GM12865 (cell line): ENCODE data around the gene PLEKHG1.
A peak's percentile ranks its signal among the peaks of the same experiment; 100 is the strongest.

ENCODE experiments used
- DNase-seq: peaks from one replicate; pipeline ENCODE4 v3.0.0; 2010; ENCODE audit warnings: low read depth
- H3K4me3 ChIP-seq: 2 replicates; pipeline ENCODE4 v1.5.1; 2011; ENCODE audit warnings: mild to moderate bottlenecking, low read depth, low read length, control low read depth
- TF ChIP-seq, protein P1 (sequence below): IDR thresholded peaks from 2 replicates; pipeline ENCODE4 v1.5.1; 2011; ENCODE audit warnings: low read length, control low read depth, low read depth, inconsistent platforms; ENCODE audit not compliant: insufficient read depth; ENCODE audit errors: missing control alignments

PLEKHG1 gene

DNA sequence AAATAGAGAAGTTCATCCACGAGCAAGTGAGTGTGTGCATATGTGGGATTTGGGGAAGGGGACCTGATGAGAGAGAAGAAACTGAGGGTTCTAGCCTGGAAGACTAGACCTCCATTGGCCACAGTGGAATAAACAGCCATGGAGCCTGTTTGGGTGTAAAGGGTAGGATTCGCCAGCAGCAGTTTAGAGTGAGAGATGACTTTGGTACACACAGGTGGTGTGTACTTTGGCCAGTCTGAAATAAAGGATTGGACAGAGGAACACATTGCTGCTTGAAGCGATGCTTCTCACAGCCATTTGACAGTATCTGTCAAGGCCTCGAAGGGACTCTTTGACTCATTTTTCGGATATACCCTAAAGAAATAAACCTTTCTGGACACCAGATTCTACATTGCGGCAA, 29.2 kb downstream of the PLEKHG1 start:
- no peak for DNase-seq
- H3K4me3 ChIP-seq: no peak overlapping the region
- TF ChIP-seq, protein P1, sequence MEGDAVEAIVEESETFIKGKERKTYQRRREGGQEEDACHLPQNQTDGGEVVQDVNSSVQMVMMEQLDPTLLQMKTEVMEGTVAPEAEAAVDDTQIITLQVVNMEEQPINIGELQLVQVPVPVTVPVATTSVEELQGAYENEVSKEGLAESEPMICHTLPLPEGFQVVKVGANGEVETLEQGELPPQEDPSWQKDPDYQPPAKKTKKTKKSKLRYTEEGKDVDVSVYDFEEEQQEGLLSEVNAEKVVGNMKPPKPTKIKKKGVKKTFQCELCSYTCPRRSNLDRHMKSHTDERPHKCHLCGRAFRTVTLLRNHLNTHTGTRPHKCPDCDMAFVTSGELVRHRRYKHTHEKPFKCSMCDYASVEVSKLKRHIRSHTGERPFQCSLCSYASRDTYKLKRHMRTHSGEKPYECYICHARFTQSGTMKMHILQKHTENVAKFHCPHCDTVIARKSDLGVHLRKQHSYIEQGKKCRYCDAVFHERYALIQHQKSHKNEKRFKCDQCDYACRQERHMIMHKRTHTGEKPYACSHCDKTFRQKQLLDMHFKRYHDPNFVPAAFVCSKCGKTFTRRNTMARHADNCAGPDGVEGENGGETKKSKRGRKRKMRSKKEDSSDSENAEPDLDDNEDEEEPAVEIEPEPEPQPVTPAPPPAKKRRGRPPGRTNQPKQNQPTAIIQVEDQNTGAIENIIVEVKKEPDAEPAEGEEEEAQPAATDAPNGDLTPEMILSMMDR: no peak

DNA sequence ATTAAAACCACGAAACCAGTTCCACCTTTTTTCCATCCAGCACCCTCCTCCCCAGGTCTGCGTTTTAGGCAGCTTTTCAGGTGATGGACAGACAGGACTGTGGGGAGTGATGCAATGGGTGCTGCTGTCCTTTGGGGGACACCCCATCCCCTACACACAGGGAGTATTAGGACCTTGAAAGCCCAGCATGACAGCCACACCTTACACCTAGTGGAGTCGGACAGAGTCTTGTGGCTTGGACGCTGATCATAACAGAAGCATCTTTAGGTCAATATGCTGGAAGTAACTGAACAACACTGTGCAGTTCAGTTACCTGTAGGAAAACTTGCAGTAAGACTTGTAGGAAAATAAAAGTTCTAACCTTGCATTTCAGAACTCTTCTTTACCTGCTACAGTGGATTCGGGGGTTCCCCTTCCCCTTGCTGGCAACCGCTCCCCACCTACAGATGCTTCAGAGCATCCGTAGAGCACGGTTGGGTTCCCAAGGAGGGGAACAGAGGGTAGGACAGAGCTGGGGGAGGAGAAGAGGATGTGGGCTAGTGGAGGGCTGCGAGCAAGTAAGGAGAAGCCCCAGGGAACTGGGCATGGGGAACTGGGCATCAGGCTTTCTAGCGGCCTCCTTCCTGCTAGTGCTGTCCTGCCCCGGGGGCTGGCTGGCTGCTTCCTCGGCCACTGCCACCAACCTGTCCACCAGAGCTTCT, 31.7 kb downstream of the PLEKHG1 start:
- peak; percentile 37 for DNase-seq
- TF ChIP-seq, protein P1: no peak
- no peak overlapping the region for H3K4me3 ChIP-seq

DNA sequence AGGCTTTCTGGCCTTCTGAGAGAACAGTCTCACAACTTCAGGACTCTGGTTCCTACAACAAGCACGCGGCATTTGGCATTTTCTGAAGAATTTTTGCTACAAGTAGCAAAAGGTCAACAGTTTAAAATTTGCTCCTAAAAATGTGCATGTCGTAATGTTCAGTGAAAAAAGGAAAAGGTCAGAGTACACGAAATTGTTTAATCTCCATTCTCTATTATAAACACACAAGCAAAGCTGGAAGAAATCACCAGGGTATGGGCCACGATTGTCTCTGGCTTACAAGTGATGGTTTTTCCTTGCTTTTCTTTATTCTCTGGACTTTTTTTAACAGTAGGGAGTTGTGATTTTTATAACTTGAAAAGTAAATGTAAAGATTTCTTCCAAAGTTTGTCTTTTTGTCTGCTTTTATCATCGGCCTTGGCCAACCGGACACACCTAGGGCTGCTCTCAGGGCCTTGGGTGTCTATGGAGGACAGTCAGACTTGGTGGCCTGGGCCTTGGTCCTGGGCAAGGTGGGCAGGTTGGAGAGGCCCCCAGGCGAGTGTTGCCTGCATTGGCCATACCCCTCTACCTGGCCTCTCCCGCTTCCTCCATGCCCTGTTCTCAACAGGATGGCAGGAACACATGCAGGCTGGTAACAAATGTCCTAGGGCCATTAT, 32.4 kb downstream of the PLEKHG1 start:
- TF ChIP-seq, protein P1: no peak
- no peak overlapping the region for H3K4me3 ChIP-seq
- no peak for DNase-seq

DNA sequence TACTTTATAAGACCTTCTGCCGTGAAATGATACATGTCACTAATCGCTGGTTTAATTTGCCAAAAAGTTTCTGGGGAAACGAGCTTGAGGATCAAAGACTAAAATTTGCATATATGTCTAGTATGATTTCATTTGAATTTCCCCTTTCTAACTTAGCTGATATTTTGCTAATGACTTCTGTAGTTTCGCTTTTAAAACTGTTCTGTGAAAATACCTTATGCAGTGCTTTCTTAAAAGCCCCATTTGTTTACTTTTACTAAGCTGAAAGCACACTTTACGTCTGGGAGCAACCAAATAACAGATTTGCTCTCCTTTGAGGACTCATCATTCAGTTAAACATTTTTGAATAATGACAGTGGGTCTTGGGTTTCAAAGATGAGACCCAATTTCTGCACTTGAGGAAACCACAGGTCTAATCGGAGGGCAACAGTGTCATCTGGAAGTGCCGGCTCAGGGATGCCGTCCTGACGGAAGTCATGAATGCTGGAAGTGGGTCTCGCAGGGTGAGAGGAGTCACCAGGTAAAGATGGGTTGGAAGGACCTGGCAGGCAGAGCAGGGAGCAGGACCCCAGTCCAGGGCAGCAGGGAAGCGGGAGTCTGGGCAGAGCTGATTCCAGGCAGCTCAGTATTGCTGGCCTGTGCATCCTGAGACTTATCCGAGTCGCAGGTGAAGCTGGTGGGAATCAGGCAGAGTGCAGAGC, 33.2 kb downstream of the PLEKHG1 start:
- TF ChIP-seq, protein P1: no peak
- H3K4me3 ChIP-seq: peak overlapping the region; percentile 62
- peak; percentile 47 for DNase-seq

DNA sequence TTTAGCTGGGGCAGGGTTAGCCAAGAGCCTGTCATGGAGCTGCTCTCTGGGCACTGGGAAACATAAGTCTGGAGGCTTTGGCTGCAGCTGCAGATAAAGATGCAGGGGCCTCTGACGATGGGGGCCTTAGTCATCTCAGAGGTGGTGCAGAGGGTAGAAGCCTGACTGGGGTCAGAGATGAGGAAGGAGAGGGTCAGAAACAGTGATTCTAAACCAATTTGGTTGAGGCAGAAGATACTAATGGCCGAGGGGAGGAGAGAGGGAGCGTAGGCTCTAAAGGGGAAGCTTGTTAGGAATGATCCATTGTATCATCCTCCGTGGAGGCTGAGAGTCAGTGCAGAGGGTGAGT, 33.8 kb downstream of the PLEKHG1 start:
- TF ChIP-seq, protein P1: no peak
- peak overlapping the region; percentile 62 for H3K4me3 ChIP-seq
- DNase-seq: peak; percentile 21

DNA sequence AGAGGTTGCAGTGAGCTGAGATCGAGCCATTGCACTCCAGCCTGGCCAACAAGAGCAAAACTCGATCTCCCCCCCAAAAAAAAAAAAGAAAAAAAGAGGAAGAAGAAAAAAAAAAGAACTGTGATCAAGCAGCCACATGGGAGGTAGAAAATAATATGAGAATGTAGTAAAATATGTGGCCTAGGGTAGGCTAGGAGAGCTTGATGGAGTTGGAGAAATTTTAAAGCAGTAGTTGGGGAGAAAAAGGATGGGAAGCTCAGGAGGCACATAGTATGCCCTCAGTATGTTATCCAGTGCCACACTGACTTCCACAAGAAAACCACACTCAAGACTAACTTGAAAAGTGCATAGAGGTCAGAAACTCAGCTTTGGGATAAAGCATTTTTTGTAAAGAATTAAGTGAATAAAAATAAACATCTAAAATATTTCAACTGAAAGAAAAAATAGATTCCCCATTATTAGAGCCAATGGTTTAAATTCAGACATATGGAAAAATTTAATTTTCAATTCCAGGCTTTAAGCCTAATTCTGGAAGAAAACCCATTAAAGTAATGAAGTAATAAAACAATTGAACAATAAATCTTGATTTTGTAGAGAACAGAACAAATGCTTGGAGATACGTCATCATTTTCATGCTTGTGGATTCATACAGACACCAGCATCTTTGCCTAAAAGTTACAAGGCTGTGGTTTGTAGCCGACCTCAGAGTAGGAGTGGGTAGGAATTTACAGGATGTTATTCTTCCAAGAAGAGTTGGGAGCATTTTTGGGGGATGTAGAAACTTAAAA, 34.7 kb downstream of the PLEKHG1 start:
- TF ChIP-seq, protein P1: no peak
- no peak for DNase-seq
- peak overlapping the region; percentile 62 for H3K4me3 ChIP-seq
